ENCODE results near the gene PPP1R3F.

Gene PPP1R3F

GRCh38 chrX:49270249-49270921 lies 792 bp downstream of the PPP1R3F start:
- Mint-ChIP-seq H3K27me3 (ENCODE audit: low read depth, poor library complexity) (no peaks in the 10 kb centered on the region), H3K4me1 (peaks cover 70% of the 10 kb centered on the region), H3K36me3 (ENCODE audit: low read depth) (peaks cover 15% of the 10 kb centered on the region), H3K27ac (no peak overlapping the region), H3K4me3 (peak overlapping the region; percentile 72), H3K9me3 (peaks cover 53% of the 10 kb centered on the region)
- no peak for TF ChIP-seq CTCF (IDR thresholded peaks at IDR 0.05)
- no peak for DNase-seq

GRCh38 chrX:49271341-49271740 lies 1.7 kb downstream of the PPP1R3F start:
- peaks cover 3% of the 10 kb centered on the region for H3K27me3 Mint-ChIP-seq (ENCODE audit: low read depth, poor library complexity)
- peaks cover 20% of the 10 kb centered on the region for H3K36me3 Mint-ChIP-seq (ENCODE audit: low read depth)
- H3K27ac Mint-ChIP-seq, result peak overlapping the region; percentile 23
- DNase-seq, result no peak
- peak overlapping the region; percentile 72 for H3K4me3 Mint-ChIP-seq
- no peak for TF ChIP-seq CTCF (IDR thresholded peaks at IDR 0.05)
- H3K4me1 Mint-ChIP-seq, result peaks cover 63% of the 10 kb centered on the region
- peaks cover 55% of the 10 kb centered on the region for H3K9me3 Mint-ChIP-seq

- peaks cover 3% of the 10 kb centered on the region for H3K27me3 Mint-ChIP-seq (ENCODE audit: low read depth, poor library complexity)
- H3K27ac Mint-ChIP-seq, result no peak overlapping the region
- peaks cover 20% of the 10 kb centered on the region for H3K36me3 Mint-ChIP-seq (ENCODE audit: low read depth)
- H3K4me1 Mint-ChIP-seq, result peaks cover 54% of the 10 kb centered on the region
- no peak for DNase-seq
- peak overlapping the region; percentile 58 for H3K4me3 Mint-ChIP-seq
- peaks cover 52% of the 10 kb centered on the region for H3K9me3 Mint-ChIP-seq
- TF ChIP-seq CTCF (IDR thresholded peaks at IDR 0.05), result no peak
Observed at GRCh38 chrX:49272421-49272820, 2.8 kb downstream of the PPP1R3F start.

GRCh38 chrX:49273181-49273727 lies 3.7 kb downstream of the PPP1R3F start:
- H3K4me1 Mint-ChIP-seq, result peaks cover 54% of the 10 kb centered on the region
- TF ChIP-seq CTCF (IDR thresholded peaks at IDR 0.05), result no peak

GRCh38 chrX:49276207-49276606 lies 6.6 kb downstream of the PPP1R3F start:
- Mint-ChIP-seq H3K4me3 (no peak overlapping the region), H3K4me1 (peaks cover 42% of the 10 kb centered on the region), H3K9me3 (peaks cover 58% of the 10 kb centered on the region), H3K36me3 (ENCODE audit: low read depth) (peaks cover 19% of the 10 kb centered on the region), H3K27me3 (ENCODE audit: low read depth, poor library complexity) (peaks cover 3% of the 10 kb centered on the region), H3K27ac (no peak overlapping the region)
- no peak for DNase-seq
- TF ChIP-seq CTCF (IDR thresholded peaks at IDR 0.05), result no peak

More at GRCh38 chrX:49273181-49273727, 3.7 kb downstream of the PPP1R3F start:
- peaks cover 52% of the 10 kb centered on the region for H3K9me3 Mint-ChIP-seq
- peaks cover 3% of the 10 kb centered on the region for H3K27me3 Mint-ChIP-seq (ENCODE audit: low read depth, poor library complexity)
- H3K27ac Mint-ChIP-seq, result no peak overlapping the region
- DNase-seq, result no peak
- H3K4me3 Mint-ChIP-seq, result peak overlapping the region; percentile 11
- H3K36me3 Mint-ChIP-seq (ENCODE audit: low read depth), result peaks cover 20% of the 10 kb centered on the region
